Stimulated activated CD8-positive, alpha-beta memory T cell treated with anti-CD3 and anti-CD28 coated beads, Interleukin-12 subunit alpha, Interleukin-12 subunit beta, amount 100 ng/mL, for 4 hours (primary cell): ENCODE measurements around the gene NOS3.
"Not testable (repeated sequence)": the region's sequence is repeated elsewhere in the genome, so short reads cannot be mapped to it uniquely, and the experiment has no call there.

Experiments
- DNase-seq: peaks from one replicate; pipeline ENCODE4 v3.0.0-alpha.2; 2020; ENCODE audit warnings: low read depth

Gene NOS3

DNA sequence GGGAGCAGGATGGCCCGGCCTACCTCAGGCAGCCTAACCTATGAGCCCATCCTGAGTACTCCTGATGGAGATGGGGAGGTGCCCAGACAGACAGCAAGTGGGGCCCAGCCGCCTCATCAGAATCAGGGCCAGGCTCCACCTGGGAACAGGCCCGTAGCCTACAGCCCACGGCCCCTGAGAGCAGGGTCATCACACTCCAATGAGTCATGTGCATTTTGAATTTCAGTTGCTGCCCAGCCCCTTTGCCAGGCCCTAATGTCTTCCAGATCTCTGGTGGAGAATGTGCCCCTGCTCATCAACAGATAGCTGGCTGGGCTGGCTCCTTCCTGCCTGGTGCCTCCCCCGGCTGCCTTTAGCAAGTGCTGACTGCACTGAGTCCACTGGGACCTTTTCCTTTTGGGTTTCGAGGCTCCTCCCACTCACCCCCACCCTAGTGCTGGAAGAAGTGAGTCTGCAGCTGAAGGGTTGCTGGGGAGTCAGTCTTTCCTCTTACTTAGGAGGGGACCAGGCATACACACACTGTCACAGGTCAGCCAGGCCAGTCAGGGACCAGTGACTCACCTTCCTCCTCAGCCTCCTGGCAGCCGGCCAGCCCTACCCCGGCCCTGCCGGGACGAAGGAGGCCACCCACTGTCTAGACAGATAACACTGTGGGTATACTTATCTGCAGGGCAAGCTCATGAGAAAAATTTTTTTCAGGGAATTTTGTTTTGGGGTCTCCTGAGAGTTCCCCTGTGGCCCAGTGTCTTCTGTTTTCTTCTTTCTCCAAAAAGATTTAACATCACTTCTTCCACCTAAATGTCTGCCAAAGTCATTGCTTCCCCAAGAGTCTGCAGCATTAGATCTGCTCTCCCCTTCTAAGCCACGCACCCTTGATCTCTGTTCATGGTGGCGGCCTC is 48.4 kb downstream of the NOS3 start:
- DNase-seq, result peak; percentile 60

DNA sequence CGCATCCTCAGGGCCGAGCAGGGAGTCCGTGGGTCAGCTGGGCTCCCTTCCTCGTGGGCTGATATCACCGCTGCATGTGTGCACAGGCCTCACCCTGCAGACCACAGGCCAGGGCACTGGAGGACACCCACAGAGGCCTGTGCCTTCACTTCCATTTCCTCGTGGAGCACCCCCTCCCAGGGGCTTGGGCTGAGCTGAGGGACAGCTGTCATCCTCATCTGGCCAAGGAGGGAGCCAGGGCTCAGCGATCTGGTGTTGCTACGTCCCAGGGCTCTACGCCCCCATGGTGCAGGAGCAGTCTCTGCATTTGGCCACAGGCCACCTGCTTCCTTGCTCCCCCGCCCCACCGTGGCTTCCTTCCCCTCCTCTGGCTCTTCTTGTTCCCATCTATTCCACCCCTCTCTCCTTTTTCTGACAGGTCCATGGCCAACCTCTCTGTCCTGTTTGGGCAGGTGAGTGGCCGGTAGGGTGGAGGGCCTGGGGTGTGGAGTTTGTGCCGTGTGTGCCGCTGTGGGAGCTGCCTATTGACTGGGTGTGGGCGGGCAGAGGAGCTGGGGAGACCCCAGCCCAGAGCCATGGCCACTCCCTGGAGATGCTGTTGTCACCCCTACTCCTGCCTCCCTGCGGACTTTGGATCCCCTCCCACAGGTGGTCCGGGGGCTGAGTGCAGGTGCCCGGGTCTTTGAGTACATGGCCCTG is 49.2 kb downstream of the NOS3 start:
- no peak for DNase-seq

DNA sequence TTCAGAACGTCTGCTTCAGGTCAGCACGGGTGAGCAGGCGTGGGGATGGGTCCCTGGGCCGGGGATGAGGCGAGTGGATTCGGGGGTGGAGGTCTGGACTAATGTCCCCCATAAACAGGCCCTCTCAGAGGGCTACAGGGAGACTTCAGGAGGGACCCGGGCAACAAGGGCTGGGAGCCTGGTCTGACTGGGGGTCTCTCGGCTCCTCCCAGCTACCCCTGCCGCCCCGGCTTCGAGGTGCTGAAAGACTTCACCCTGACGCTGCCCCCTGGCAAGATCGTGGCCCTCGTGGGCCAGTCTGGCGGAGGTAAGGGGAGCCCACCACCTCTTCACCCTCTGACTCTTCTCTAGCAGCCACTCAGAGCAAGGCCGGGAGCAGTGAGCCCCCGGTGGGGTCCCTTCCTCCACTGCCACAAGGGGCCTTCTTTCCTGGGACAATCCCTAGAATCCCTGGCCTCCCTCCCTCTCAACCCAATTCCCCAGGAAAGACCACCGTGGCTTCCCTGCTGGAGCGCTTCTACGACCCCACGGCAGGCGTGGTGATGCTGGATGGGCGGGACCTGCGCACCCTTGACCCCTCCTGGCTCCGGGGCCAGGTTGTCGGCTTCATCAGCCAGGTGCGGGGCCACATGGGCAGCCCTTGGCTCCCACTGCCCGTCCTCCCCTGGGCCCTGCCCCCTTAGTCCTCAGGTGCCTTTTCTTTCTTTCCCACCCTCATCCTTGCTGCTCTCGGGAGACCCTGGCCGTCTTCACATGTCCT is 50.0 kb downstream of the NOS3 start:
- no peak for DNase-seq

DNA sequence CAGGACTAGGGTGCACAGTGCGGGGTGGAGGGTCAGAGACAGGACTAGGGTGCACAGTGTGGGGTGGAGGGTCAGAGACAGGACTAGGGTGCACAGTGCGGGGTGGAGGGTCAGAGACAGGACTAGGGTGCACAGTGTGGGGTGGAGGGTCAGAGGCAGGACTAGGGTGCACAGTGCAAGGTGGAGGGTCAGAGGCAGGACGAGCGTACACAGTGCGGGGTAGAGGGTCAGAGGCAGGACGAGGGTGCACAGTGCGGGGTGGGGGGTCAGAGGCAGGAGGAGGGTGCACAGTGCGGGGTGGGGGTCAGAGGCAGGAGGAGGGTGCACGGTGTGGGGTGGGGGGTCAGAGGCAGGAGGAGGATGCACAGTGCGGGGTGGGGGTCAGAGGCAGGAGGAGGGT is 52.6 kb downstream of the NOS3 start:
- DNase-seq, result not testable (repeated sequence)

DNA sequence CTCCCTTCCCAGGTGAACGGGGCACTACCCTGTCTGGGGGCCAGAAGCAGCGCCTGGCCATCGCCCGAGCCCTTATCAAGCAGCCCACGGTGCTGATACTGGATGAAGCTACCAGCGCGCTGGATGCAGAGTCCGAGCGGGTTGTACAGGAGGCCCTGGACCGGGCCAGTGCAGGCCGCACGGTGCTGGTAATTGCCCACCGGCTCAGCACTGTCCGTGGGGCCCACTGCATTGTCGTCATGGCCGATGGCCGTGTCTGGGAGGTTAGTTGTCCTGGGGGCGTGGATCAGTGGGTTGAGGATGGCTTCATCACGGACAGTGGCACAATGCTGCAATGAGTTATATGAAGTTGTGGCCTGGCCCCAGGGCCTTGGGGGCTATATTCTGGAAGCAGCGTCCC is 53.1 kb downstream of the NOS3 start:
- DNase-seq, result no peak

DNA sequence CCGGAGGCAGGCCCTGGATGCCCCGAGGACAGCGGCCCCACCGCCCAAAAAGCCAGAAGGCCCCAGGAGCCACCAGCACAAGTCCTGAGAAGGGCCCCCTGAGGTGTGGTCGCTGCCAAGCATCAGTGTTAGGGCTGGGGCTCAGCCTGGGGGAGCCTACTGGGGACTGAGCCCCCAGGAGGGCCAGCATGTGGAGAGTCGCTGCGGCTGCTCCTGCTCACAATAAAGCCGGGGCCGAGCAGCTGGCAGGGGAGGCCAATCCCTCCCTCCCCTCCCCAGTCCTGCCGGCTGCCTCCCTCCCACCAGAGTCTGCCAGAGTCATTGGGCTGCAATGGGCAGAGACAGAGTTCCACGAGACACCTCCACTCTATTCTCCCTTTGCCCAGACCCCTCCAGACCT is 54.4 kb downstream of the NOS3 start:
- no peak for DNase-seq

DNA sequence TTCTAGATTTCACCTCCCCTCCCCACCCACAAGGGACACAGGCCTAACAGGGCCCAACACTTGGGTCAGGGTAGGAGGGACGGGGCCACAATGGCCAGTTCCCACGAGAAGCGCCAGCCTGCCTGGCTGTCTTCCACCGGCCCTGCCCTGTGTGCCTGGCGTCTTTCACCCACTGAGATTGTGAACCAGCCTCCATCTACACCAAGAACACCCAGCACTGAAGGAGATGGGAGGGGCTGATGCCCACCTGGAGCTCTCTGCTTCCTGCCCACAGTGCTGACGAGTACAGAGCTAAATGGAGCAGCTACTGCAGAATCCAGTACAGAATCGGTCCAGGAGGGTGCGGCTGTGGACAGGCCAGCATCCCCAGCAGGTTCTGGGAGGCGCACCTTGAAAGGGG is 55.1 kb downstream of the NOS3 start:
- no peak for DNase-seq

DNA sequence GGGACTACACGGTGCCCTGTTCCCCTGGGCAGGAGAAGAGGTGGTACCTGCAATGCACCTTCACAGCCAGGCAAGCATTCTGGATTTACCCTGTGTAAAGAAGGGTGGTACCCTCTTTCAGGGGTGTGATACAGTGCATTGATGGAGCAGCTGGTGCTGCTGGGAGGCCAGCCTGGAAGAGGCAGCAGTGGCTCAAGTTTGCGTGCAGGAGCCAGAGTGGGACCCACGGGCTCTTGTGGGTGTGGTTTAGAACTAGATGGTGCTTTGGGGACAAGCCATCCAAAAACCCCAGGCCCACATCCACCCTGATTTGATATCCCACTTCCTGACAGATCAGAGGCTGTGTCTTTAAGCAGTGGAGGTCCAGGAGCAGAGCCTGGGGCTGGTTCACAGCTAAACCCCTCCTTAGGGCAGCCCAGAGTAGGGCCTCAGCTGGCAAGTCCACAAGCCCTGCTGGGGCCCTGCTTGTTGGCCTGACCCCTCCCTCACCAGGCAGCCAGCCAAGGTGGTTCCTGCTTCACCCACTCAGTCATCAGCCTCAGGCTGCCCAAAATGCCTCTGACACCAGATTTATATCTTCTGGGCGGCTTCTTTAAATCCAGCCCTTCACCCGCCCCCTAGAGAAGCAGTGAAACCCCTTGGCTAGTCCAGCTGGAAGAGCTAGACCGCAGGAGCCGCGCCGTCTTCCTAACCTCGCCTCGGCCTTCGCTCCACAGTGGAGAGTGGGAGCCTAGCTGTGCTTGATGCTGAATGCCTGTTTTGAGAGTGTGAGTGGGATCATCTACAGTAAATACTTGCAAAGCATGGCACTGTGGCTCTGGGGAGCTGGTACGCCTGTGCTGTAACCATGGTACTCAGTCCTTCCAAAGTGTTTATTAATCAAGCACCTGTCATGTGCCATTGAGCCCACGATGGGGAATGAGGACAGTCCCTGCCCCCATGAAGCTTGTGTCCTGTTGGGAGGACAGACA is 56.1 kb downstream of the NOS3 start:
- no peak for DNase-seq

DNA sequence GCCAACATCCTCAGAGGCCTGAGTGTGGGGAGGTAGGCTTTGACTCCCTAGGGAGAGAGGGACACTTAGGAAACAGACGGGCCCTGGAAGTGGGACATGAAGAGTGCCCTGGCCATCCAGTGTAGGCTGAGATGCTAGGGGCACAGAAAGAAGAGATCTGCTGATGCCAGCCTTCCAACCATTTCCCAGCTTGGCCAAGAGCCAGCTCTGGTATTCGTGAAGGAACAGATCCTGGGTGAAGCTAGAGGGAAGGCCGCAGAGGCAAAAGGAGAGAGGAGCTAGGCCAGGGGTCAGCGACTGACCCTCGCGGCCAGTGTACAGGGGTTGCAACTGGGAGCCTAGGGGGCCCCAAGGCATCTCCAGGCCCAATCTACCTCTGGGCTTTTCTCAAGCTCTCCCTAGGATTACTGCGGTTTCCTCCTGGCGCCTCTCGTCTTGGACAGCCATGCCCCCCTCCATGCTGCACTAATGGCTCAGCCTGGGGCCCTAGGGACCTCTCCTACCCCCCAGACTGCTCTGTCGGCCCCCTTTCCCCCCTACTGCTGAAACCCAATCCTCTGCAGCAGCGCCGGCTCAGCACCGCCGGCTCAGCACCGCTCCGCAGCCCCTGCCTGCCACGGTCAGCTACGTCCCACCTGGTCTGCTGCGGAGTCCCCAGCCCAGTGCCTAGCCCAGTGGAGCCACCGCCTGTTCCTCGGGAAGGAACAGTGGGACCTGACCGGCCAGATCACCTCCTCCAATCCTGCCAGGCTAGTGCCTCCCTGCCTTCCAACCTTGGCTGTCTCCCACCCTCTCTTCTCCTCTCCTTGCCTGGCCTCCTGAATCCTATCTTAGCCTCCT is 57.4 kb downstream of the NOS3 start, which contains the start of gene ASIC3:
TSS of gene ASIC3 (plus strand) at position 556 of the 840 bp plus-strand sequence. CDS start 355 bp downstream, outside the sequence.
- DNase-seq, result no peak

DNA sequence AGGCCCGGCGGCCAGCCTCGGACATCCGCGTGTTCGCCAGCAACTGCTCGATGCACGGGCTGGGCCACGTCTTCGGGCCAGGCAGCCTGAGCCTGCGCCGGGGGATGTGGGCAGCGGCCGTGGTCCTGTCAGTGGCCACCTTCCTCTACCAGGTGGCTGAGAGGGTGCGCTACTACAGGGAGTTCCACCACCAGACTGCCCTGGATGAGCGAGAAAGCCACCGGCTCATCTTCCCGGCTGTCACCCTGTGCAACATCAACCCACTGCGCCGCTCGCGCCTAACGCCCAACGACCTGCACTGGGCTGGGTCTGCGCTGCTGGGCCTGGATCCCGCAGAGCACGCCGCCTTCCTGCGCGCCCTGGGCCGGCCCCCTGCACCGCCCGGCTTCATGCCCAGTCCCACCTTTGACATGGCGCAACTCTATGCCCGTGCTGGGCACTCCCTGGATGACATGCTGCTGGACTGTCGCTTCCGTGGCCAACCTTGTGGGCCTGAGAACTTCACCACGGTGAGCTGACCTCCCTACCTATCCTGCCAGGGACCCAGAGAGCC is 58.2 kb downstream of the NOS3 start:
- DNase-seq, result no peak

DNA sequence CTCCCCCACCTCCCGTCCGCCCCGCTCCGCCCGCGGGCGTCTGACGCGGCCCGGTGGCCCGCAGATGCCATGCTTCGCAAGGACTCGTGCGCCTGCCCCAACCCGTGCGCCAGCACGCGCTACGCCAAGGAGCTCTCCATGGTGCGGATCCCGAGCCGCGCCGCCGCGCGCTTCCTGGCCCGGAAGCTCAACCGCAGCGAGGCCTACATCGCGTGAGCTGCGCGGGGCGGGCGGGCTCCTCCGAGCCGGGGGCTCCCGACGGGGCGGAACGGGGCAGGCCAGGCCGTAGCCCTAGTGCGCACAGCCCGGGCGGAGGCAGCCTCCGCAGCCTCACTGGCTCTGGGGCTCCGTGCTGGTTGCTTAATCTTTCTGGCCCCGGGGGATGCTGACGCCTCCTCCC is 60.3 kb downstream of the NOS3 start:
- DNase-seq, result peak; percentile 23

DNA sequence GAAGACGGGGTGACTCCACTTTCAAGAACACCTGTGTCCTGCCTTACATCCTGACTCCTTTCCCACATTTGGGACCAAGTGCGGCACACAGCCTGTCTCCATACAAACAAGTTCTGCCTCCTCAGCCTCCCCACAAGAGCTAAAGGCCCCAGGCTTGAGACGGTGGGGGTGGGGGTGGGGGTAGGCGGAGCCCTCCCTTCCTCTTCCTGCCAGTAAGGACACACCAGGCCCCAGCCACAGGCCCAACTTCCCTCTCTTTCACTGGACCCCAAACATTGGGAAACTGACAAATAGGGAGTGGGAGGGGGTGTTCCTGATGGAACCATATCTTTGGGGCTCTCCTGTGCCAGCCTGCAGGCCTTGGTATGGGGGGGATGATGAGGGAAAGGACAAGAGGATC is 62.3 kb downstream of the NOS3 start:
- no peak for DNase-seq

DNA sequence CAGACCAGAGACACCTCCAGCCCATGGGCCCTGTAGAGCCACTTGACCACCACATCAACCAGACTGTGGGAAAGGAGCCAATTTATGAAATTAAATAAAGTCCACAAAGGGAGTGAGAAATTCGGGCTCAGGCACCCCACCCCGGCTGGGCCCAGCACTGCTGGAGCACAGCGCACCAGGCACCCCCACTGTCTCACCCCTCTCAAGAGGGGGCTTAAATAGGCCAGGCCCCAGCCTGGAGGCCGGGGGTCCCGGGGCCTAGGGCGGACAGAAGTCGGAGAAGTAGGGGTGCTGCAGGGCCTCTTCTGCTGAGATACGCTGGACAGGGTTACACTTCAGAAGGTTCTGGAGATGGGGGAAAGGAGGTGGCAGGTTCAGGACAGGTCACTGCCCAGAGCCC is 62.9 kb downstream of the NOS3 start:
- no peak for DNase-seq

DNA sequence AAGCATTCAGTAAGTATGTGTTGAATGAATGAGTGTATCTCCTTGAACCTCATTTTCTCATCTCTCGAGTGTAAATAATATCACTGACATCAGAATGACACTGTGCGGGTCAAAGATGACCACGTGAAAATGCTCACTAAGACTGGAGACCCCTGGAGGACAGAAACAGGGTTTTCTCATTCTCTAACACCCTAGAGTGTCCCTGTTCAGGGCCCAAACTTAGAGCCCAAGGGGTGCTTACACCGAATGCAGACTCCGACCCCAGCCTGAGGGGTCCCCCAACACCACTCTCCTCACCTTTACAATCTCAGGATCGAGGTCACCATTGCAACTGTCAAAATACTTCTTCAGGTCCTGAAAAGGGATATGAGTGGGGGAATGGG is 65.5 kb downstream of the NOS3 start:
- DNase-seq, result no peak

DNA sequence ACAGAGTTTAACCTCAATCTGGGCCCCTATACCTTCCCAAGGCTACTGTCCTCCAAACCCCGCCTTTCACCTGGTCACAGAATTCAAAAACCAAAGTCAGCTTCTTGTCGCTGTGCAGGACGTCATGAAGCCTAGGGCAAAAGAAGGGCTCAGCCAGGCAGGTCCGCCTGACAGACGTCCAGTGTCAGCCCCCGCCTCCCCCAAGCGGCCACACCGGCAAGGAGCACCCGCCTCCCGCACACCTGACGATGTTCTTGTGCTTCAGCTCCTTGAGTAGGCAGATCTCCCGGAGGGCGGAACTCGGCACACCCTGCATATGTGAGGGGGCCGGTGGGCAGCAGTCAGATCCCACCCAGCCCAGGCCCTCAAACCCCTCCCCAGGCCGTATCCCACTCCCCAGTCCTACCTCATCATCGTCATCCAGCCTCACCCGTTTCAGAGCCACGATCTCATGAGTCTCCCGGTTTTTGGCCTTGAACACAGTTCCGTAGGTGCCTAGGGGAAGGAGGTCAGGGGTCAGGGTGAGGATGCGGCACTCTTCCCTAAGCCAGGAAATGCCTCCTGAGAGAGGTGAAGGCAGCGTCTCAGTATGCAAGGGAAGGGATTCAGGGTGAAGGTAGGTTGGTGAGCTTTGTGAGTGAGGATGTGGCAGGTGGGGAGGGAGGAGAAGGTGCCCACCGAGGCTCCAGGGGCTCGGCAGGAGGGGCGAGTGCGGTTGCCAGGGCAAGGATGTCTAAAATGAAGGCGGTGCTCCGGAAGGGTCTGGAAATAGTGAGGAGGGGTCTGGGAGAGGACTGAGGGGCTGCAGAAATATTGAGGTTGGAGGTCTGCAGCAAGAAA is 66.1 kb downstream of the NOS3 start:
- no peak for DNase-seq

DNA sequence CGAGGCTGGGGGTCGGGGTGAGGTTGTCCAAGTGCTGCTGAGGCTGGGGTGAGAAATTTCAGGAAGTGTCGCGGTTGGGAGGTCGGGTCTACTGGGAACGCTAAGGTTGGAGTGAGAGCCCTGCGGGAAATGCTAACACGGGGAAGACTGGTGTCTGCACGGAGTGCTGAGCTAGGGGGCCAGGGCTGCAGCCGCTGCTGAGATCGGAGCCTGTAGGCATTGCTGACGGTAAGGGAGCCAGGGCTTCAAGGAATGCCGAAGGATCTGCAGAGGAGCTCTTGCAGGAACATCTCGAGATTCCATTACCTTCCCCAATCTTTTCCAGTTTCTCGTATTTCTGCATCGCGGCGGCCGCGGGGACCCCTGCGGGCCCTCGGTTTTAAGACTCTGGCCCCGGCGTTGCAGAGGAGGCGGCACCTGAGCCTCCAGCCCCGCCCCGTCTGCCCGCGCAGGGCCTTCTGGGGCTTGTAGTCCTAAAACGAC is 66.7 kb downstream of the NOS3 start, which contains the start of gene CDK5:
TSS of gene CDK5 (minus strand) at position 392 of the 483 bp plus-strand sequence. CDS start at position 343, 49 bp downstream.
- no peak for DNase-seq

DNA sequence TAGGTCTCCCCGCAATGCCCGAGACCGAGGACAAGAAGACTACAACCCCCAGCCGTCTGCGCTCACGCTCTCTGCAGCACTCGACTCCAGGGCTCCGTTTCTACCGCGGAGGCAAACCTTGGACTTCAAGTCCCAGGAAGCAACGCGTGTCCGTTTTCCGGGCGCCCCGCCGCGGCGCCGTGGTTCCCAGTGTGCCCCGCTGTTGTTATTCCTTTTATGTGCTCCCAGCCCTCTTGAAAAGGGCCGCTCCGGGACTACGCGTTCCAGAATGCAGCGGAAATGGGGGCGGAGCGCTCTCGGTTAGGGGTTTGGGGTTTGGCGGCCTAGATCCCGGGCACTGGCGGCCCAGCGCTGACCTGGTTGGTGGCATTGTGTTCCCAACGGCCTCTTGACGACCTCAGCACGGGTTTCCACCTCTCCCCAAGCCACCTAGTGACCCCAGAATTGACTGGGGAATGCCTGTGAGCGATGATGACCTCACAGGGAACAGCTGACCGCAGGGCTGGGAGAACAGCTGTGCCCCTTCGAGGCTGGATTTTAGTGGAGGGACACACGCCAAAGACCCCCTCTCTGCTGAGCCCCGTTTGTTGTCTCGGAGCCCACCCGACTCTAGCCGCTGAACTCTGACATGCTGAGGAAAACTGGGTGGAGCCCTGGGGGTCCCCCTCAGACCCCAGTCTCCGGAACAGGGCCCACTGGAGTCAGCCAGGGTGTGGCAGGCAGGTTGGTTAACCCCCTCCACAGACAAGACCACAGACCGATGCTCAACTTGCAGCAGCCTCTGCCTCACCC is 67.4 kb downstream of the NOS3 start:
- peak; percentile 92 for DNase-seq

DNA sequence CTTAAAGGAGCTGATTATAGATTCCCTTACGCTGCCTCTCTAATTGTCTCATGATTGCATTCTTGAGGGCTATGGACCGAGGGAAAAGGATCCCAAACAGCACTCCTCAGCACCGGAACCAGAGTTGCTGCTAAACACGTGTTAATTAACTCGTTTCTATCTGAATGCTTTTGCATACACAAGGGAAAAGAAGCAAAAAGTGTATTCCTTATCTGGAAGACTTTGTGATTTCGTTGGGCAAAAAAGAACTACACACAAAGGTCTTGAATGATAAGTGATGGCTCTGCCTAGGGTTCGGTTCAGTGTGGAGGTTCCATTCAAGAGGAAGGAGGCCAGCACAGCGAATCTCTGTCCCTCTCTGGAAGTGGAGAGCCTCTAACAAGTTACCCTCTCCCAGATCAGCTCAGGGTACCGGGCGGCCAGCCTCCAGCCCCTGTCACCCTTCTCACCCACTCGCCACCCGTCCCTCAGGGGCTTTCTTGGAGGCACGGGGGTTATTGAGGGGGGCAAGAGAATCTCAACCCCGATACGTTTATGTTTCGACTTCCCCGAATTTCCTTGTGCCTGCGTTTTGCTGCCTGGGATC is 68.1 kb downstream of the NOS3 start:
- no peak for DNase-seq
